Tongue (tissue), 2 donors: ENCODE results near the gene NUDCD2. TPM values are rescaled to one million over a fixed set of nuclear protein-coding genes. Genes with fewer than 3 reads are reported as not detected.
"Not testable (repeated sequence)": the region's sequence is repeated elsewhere in the genome, so short reads cannot be mapped to it uniquely, and the experiment has no call there.

Experiments
- DNase-seq: peaks from one replicate; pipeline ENCODE4 v3.0.0-alpha.2; 2015
- total RNA-seq: library from RNA; depleted of rRNA; stranded (reverse); fragments of >200 nt; gene quantifications from one replicate; pipeline ENCODE4 v1.2.3, GENCODE V29; 2014

NUDCD2 gene
- total RNA-seq, 1 donor from 2014 or later, result 10.7 TPM

DNA sequence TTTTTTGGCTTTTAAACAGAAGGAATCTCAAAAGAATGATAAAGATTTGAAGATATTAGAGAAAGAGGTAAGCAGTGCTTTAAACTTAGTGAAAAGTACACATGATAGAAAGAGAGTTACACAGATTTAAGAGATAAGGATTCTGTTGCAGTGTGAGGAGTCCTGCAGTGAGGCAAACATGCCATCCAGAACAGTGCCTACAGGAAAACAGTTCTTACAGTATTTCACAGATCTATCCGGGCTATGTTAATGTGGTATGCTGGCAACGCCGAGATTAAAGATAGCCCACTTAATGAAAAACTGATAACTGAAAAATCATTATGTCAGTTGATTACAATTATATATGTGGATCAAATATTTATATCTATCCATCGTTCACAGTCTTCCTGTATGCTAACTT, 7.8 kb upstream of the NUDCD2 start:
- no peak for DNase-seq

DNA sequence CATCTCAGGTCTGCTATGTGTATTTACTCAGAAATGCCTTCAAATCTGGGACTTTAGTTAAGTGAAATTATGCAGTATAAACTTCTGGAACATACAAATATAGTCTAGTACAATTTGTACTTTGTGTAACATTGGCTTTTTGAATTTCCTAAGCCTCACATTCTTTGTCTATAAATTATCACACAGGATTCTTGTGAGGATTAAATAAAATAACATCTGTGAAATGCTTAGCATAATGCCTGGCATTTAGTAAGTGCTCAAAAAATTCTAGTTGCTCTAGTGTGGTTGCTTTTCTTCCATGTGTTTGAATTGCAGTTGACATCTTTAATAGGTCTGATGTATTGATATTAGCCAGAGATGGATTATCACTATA, 3.1 kb upstream of the NUDCD2 start:
- no peak for DNase-seq

DNA sequence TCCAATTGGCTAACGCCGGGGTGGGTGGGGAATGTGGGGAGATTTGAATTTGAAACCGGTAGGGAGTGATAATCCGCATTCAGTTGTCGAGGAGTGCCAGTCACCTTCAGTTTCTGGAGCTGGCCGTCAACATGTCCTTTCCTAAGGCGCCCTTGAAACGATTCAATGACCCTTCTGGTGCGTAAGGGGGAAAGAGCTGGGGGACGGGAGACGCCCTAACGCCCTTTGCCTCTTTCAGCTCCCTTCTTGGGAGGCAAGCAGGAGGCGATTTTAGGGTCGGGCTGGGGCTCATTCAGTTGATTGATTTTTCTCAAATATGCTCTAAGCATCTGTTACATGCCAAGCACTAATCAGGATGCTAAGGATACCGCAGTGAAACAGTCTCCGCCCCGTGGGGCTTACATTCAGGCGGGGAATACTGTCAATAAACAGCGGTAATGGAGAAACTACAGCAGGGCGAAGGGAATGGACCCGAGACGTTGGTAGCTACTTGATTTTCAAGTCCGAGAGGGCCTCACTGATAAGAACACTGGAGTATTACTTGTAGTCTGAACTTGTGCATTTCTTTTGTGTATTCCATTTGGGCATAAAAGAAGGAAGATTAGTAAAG, 765 bp upstream of the NUDCD2 start, which contains the start of gene HMMR:
TSS of gene HMMR (plus strand) at position 71 of the 610 bp plus-strand sequence. CDS start at position 132, 61 bp downstream.
- no peak for DNase-seq

DNA sequence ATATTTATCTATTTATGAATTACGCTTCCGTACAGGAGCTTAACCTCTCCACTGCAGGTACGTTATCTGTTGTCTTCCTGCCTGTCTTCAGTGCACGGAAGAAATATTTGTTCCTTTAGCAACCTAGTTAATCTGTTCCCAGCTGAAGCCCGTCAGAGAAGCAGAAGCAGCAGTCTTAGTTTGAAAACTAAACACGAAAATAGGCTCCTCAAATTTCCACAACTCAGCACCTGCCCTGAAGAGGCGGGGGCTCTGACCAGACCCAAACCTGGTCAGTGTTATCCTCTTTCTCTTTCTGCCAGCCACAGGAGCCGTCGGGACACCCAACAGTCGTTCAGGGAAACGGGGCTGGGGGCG, 462 bp downstream of the NUDCD2 start:
- no peak for DNase-seq

DNA sequence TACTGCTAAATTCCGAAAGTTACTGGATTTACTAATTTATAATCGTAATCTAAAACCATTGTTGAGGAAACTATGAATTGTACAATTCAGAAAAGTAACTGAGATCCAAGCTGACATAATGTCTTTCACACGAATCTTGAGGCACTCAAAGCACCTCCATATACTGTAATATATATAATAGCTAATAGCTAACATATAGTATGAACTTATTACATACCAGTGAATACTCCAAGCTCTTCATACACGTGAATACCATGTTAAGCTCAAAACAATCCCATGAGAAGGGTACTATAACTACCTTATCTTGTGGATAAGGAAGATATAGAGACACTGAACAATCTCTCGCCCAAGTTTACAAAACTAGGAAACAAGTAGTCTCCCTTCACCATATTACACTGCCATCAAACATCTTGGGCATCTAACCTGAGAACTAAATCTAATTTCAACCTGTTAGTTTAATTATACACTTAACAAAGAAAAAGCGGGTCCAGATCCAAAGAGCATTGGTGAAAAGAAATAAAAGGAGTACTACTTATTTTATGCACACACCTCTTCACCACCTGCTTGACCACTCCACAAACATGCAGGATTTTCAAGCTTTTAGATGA, 1.0 kb downstream of the NUDCD2 start:
- DNase-seq, result peak; percentile 22

DNA sequence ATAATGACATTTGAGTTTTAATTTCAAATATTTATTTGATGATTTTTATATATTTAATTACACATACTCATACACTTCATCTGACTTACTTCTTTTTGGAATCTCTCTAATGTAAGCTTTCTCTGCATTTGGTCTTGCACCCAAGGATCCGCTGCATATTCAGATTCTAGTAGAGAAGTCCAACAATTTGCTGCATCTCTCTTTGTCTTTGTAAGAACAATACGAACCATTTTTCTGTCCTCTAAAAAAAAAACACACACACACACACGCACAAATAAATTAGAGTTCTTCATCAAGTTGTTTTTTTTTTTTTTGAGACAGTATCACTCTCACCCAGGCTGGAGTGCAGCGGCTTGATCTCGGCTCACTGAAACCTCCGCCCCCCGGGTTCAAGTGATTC, 3.1 kb downstream of the NUDCD2 start:
- no peak for DNase-seq

DNA sequence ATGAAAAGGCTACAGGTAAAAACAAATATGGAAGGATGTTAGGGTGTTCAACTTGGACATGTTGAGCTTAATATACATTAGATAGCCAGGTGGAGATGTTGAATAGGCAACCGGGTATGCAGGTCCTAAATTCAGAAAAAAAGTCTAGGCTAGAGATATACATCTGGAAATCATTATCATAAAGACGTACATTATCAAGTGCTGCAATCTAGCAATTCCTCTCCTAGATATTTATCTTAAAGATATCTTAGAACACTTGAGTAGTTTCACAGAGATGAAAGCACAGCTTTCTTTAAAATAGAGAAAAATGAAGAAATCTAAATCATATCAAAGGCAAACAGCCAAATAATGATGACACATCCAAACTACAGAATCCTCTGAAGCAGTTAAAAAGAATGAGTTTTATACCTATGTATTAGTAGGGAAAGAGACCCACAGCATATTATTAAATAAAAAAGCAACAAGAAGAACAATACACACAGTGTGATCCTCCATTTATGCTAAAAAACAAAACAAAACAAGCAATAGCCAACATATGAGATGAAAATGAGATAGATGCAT, 3.8 kb downstream of the NUDCD2 start:
- no peak for DNase-seq

DNA sequence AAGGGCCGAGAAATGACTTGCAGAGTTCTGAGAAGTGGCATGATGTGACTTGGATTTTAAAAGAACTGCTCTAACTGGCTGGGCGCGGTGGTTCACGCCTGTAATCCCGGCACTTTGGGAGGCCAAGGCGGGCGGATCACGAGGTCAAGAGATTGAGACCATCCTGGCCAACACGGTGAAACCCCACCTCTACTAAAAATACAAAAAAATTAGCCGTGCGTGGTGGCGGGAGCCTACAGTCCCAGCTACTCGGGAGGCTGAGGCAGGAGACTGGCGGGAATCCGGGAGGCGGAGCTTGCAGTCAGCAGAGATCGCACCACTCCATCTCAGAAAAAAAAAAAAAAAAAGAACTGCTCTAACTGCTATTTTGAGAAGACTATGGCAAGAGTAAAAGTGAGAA, 4.5 kb downstream of the NUDCD2 start:
- DNase-seq, result not testable (repeated sequence)

DNA sequence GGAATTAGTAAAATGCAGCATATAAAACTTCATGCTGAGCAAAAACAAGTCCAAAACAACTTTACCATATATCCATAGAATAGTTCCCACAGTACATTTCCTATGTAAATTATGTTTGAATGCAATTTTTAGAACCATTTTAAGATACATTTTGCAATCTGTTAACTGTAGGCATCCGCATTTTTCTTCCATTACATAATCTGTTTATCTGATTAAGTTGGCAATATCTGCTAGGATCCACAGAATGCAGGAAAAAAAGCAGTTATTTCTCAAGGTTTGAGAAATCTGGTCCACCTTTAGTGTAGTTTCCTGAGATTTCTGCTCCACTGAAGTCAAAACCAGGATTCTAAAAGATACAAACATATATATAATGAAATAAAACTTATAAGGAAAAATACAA, 6.2 kb downstream of the NUDCD2 start:
- DNase-seq, result no peak

DNA sequence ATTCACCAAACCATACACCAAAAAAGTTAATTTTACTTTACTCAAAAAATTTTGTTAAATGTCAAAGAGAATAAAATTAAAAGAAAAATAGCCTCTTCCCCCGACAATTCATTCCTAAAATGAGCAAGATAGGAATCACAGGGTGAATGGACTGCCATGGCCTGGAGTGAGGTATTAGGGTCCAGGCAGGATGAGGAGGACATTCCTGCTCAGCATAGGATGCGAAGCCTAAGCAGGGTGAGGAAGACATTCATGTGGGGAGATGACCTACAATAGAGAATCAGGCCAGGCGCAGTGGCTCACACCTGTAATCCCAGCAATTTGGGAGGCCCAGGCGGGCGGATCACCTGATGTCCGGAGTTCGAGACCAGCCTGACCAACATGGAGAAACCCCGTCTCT, 8.4 kb downstream of the NUDCD2 start:
- no peak for DNase-seq

DNA sequence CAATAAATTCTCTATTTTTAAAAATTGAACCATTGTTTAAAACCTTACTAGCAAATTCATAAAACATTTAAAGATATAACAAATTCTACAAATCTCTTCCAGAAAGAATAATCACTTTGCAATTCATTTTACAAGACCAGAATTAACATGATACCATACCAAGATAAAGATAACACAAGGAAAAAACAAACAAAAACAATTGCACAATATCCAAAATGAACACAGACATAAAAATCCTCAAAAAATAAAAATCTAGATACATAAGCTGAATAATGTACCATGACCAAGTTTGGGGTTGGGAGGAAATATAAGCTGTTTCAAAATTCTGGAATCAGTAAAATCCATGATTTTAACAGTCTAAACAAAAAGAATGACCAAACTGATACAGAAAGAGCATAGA, 11.4 kb downstream of the NUDCD2 start:
- no peak for DNase-seq

DNA sequence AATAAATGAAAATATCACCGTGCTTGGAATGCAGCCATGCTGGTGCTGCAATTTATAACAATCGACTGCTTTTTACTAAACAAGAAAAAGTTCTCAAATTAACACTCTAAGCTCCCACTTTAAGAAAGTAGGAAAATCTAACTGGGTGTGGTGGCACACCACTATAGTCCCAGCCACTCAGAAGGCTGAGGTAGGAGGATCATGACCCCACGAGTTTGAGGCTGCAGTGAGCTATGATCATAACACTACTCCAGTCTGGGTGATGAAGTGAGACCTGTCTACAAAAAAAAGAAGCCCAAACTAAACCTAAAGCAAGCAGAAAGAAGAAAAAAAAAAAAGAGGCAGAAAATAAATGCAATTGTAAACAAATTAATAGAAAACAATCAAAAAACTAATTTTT, 12.0 kb downstream of the NUDCD2 start:
- DNase-seq, result no peak

DNA sequence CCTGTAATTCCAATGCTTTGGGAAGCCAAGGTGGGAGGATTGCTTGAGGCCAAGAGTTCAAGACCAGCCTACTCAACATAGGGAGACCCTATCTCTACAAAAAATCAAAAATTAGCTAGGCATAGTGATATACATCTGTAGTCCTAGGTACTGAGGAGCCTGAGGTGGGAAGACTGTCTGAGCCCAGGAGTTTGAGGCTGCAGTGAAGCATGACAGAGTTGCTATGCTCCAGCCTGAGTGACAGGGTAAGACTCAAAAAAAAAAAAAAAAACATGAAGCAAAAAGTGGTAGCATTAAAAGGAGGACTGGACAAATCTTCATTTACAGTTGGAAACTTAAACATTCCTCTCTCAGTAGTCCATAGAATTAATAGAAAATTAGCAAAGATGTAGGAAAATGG, 12.7 kb downstream of the NUDCD2 start:
- DNase-seq, result no peak

DNA sequence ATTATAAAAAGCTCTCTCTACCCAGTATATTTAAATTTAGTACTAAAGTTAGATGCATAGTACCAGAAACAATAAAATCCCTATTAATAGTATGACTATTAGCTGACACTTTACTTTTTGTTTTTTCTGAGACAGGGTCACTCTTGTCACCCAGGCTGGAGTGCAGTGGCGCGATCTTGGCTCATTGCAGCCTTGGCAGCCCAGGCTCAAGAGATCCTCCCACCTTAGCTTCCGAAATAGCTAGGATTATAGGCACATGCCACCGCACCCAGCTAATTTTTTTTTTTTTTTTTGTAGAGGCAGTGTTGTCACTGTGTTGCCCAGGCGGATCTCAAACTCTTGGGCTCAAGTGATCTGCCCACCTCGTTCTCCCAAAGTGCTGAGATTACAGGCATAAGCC, 14.6 kb downstream of the NUDCD2 start:
- no peak for DNase-seq

DNA sequence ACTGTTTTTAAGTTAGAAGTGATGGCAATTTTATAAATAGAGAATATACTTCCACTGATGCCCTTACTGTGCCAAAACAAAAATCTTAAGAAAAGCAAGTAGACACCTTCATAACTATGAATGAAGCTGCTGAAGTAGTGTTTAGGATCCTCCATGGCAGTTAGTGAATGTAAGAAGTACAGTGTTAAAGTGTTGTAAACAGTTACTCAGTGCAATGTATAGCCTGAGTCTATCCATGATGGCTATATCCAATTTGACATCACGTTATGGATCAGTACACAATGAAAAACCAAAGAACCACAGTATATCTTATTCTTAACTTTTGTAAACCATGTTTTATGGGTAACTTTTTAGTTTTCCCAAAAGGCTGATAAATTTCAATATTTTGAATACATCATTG, 15.4 kb downstream of the NUDCD2 start:
- no peak for DNase-seq

DNA sequence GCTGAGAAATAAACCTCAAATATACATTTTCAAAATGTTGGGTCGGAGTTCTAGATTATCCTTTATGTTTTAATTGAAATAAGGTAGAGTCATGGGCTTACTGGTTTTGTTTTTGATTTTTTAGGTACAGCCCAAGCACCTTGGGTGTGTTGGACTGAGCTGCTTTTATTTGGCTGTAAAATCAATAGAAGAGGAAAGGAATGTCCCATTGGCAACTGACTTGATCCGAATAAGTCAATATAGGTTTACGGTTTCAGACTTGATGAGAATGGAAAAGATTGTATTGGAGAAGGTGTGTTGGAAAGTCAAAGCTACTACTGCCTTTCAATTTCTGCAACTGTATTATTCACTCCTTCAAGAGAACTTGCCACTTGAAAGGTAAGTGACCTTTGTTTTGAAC, 18.9 kb downstream of the NUDCD2 start:
- no peak for DNase-seq

DNA sequence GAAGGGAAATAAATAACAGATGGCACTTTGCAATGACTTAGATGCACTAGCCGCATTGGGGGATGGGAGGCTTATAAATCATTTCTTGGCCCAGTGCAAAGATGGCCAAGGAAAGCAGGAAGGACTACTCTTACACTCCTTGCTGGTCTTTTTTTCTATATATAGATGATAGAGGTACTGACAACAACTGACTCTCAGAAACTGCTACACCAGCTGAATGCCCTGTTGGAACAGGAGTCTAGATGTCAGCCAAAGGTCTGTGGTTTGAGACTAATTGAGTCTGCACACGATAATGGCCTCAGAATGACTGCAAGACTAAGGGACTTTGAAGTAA, 20.8 kb downstream of the NUDCD2 start:
- DNase-seq, result peak; percentile 36

DNA sequence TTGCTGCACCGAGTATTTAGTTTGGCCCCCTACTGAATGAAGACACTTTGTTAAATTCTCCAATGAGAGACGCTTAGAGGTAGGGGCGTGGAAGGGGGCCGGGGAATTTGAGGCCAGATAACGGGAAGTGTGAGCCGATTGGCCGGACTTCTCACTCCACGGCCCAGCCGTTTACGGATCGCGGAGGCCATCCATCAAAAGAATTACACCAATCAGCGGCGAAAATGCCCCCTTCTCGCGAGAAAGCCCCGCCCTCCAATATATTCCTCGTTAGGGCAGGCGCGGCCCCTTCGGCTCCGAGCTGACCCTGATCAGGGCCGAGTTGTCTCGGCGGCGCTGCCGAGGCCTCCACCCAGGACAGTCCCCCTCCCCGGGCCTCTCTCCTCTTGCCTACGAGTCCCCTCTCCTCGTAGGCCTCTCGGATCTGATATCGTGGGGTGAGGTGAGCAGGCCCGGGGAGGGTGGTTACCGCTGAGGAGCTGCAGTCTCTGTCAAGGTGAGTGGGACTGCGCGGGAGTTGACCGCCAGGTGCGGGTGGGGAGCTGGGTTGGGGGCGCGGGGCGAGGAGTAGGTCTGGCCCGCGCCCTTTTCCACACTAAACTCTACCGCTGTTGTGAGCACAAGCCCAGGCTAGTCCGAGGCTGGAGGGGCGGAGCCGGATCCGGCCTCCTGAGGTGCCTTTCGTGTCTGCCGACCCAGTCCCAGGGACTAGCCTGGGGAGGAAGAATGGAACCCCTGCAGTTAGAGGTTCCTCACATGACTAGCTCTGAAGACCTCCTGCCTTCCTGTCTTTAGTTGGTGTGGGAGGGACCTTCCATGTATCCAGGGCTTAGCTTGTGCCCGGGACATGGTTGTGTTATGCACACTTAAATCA, 22.4 kb downstream of the NUDCD2 start, which contains the start of gene CCNG1:
TSS of gene CCNG1 (plus strand) at position 287 of the 874 bp plus-strand sequence. CDS start 1,662 bp downstream, outside the sequence.
- peak; percentile 98 for DNase-seq

DNA sequence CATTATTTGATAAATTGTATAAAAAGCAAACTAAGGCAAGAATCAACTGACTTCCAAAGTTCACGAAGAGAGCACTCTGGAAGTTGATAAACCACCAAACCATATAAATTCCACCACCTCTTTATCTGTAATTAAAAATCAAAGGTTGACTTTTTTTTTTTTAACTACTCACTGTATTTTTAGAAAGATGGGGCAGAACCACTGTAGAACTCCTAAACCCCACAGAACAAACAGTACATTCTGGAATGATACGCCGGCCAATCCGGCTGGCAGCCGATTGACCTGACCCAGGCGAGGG, 22.9 kb downstream of the NUDCD2 start:
- no peak for DNase-seq

DNA sequence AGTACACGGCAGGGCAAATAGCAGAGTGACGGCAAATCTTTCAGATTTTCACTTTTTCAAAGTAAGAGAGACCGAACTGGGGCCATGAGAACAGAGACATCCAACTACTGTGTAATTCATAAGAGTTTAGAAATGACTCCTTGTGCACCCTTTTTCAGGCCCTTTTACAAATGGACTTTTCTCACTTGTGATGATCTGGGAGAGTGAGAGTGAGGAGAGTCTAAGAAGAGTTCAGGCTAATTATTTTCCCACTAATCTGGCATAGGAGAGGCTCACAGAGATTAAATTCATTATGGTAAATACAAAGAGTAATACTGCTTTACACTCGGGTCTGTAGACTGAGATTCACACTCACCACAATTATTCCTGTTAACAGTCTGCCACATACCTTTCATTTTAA, 23.4 kb downstream of the NUDCD2 start:
- no peak for DNase-seq

DNA sequence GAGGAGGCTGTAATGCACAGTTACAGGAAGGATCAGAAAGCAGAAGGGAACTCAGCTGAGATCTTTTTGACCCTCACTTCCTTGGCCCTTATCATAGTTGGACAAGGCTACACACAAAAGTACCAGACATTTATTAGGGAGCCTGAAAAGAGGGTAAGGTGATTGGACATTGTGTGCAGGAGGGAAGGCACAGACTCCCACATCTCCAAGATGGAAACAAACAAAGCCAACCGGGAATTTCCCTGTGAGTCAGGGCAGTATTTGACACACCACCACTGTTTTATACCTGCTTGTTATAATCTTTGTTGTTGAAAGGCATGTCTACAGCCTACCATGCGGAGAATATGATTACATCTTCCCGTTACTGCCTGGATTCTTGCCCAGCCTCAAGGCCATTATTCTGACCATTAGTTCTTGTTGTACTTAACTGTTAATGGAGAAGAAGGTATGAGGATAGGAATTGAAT, 25.5 kb downstream of the NUDCD2 start:
- no peak for DNase-seq

DNA sequence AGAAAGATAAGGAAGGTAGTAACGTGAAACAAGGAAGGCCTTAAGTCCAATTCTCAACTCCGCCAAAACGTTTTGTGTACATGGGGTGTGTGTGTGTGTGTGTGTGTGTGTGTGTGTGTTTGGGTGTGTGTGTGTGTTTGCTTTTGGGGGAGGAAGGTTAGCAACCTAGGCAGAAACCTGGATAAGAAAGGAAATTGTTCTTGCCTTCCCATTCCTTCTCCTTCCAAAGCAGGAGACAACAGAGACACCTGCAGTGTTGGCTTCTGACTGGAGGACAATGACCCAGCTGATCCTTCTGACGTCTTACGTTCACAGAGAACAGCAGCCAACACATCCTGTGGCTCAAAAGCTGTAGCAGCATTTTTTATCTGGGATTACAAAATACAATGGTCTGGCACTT, 26.6 kb downstream of the NUDCD2 start:
- DNase-seq, result no peak

DNA sequence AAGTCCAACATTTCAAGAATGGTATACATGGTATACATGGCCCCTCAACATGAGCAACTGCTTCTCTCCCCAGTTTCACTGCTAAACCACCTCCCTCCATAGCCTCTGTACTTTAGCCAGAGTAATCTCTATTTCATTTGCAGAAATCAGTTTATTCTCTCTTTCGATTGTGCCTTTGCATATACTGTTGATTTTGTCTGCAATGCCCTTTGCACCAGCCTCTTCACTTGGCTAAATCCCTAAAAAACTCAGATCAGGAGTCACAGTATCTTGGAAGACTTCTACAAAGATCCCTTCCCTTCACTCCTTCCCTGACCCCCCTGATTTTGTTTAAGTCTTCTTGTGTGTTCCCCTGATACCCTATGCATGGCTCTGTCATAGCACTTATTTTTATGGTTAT, 27.4 kb downstream of the NUDCD2 start:
- DNase-seq, result no peak
